ENCODE measurements around the gene INPP5D.

GRCh38 chr2:233247744-233248143 lies 187.6 kb downstream of the INPP5D start:
- TF ChIP-seq, protein P1, sequence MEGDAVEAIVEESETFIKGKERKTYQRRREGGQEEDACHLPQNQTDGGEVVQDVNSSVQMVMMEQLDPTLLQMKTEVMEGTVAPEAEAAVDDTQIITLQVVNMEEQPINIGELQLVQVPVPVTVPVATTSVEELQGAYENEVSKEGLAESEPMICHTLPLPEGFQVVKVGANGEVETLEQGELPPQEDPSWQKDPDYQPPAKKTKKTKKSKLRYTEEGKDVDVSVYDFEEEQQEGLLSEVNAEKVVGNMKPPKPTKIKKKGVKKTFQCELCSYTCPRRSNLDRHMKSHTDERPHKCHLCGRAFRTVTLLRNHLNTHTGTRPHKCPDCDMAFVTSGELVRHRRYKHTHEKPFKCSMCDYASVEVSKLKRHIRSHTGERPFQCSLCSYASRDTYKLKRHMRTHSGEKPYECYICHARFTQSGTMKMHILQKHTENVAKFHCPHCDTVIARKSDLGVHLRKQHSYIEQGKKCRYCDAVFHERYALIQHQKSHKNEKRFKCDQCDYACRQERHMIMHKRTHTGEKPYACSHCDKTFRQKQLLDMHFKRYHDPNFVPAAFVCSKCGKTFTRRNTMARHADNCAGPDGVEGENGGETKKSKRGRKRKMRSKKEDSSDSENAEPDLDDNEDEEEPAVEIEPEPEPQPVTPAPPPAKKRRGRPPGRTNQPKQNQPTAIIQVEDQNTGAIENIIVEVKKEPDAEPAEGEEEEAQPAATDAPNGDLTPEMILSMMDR (IDR thresholded peaks at IDR 0.05; ENCODE audit: borderline replicate concordance, extremely low read depth, low read length, poor library complexity, severe bottlenecking) = no peak
- no peak for TF ChIP-seq EZH2 (IDR thresholded peaks at IDR 0.05; ENCODE audit: borderline replicate concordance, low read depth, low read length, severe bottlenecking)
